Measurements from ENCODE around the gene JPH3.

The JPH3 gene

GRCh38 chr16:87602001-87602775, at the start of gene JPH3:
JPH3 (plus strand) TSS chr16:87602508; CDS start chr16:87603147, 639 bp downstream.
- no peak for DNase-seq

GRCh38 chr16:87552772-87553573, 49.3 kb upstream of the JPH3 start:
- no peak for DNase-seq

GRCh38 chr16:87554754-87555427, 47.4 kb upstream of the JPH3 start:
- no peak for DNase-seq

- DNase-seq, result no peak
Observed at GRCh38 chr16:87555647-87556046, 46.7 kb upstream of the JPH3 start.

GRCh38 chr16:87556941-87557459, 45.3 kb upstream of the JPH3 start:
- DNase-seq, result peak; percentile 8

GRCh38 chr16:87558682-87559081, 43.6 kb upstream of the JPH3 start:
- DNase-seq, result no peak

- DNase-seq, result no peak
Observed at GRCh38 chr16:87559945-87560344, 42.4 kb upstream of the JPH3 start.

GRCh38 chr16:87560428-87561199, 41.7 kb upstream of the JPH3 start:
- DNase-seq, result peak; percentile 51

- DNase-seq, result no peak
Observed at GRCh38 chr16:87561200-87562105, 40.9 kb upstream of the JPH3 start.

GRCh38 chr16:87562201-87562600, 40.1 kb upstream of the JPH3 start:
- DNase-seq, result no peak

GRCh38 chr16:87563022-87563421, 39.3 kb upstream of the JPH3 start:
- DNase-seq, result no peak

- no peak for DNase-seq
Observed at GRCh38 chr16:87563714-87564523, 38.4 kb upstream of the JPH3 start.

GRCh38 chr16:87564524-87564778, 37.9 kb upstream of the JPH3 start:
- DNase-seq, result no peak

- DNase-seq, result no peak
Observed at GRCh38 chr16:87569601-87570571, 32.4 kb upstream of the JPH3 start.

- DNase-seq, result no peak
Observed at GRCh38 chr16:87570572-87570937, 31.8 kb upstream of the JPH3 start.

GRCh38 chr16:87570938-87571867, 31.1 kb upstream of the JPH3 start:
- DNase-seq, result peak; percentile 48

- no peak for DNase-seq
Observed at GRCh38 chr16:87571868-87572244, 30.5 kb upstream of the JPH3 start.

- no peak for DNase-seq
Observed at GRCh38 chr16:87572959-87573358, 29.3 kb upstream of the JPH3 start.

Data from OCI-M1 (cell line).